Cardiac fibroblast (primary cell): ENCODE measurements around the gene ZNF10.

Source experiments
- DNase-seq, 2 donors: peaks; one replicate each; pipeline versions ENCODE4 v3.0.0 to v3.0.0-alpha.2; 2010; ENCODE audit warnings: low read depth in 2 of 2
- H3K4me3 ChIP-seq, 2 donors: replicated peaks in 1 of 2; 1 replicate in 1 of 2; 2 replicates in 1 of 2; pipeline ENCODE4 v1.5.1; 2011; ENCODE audit warnings: low read depth in 2 of 2, low read length in 2 of 2, mild to moderate bottlenecking in 2 of 2, moderate library complexity in 1 of 2
- TF ChIP-seq, protein P1 (sequence below): IDR thresholded peaks from one replicate; pipeline ENCODE4 v1.5.1; 2011; ENCODE audit warnings: low read depth, mild to moderate bottlenecking, low read length, inconsistent platforms

ZNF10 gene

DNA sequence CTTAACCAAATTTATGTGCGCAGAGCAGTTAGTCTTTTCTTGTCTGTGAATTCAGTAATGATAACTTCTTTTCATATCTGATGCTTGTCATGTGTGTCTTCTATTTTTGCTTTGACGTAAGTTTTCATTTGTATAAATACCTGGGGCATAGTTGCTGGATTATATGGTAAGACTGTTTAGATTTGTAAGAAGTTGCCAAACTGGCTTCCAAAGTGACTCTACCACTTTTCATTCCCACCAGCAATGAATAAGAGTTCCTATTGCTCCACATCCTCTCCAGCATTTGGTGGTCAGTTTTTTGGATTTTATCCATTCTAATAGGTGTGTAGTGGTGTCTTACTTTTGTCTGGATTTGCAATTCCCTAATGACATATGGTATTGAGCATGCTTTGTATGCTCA lies 59.7 kb downstream of the ZNF10 start:
- no peak for DNase-seq
- TF ChIP-seq, protein P1, sequence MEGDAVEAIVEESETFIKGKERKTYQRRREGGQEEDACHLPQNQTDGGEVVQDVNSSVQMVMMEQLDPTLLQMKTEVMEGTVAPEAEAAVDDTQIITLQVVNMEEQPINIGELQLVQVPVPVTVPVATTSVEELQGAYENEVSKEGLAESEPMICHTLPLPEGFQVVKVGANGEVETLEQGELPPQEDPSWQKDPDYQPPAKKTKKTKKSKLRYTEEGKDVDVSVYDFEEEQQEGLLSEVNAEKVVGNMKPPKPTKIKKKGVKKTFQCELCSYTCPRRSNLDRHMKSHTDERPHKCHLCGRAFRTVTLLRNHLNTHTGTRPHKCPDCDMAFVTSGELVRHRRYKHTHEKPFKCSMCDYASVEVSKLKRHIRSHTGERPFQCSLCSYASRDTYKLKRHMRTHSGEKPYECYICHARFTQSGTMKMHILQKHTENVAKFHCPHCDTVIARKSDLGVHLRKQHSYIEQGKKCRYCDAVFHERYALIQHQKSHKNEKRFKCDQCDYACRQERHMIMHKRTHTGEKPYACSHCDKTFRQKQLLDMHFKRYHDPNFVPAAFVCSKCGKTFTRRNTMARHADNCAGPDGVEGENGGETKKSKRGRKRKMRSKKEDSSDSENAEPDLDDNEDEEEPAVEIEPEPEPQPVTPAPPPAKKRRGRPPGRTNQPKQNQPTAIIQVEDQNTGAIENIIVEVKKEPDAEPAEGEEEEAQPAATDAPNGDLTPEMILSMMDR: no peak
- H3K4me3 ChIP-seq: no peak overlapping the region

DNA sequence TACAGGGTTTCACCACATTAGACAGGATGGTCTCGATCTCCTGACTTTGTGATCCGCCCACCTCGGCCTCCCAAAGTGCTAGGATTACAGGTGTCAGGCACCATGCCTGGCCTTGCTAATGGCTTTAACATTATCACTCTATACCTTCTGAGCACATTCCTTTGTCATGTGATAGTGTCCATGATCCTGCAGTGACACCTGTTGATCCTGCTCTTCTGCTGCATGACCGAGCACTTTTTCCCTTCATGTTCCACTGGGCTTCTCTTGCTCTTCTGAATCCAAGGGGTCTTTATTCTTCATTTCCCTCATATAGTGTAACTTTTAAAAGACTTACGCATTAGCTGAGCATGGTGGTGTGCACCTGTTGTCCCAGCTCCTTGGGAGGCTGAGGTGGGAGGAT lies 62.4 kb downstream of the ZNF10 start:
- TF ChIP-seq, protein P1: no peak
- DNase-seq: no peak
- H3K4me3 ChIP-seq: no peak overlapping the region

DNA sequence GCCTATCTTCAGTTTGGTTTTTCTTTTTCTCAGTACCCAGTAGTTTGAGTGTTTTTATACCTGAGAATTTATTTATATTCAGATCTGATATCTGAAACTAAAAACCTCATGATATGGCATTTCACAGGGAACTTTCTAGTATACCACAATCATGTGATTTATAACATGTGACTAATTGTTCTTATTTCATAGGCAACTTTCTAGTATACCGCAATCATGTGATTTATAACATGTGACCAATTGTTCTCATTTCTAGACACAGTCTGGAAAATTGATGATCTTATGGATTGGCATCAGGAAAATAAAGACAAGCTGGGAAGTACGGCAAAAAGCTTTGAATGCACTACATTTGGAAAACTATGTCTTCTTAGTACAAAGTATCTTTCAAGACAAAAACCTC lies 71.5 kb downstream of the ZNF10 start:
- no peak overlapping the region for H3K4me3 ChIP-seq
- TF ChIP-seq, protein P1: no peak
- DNase-seq: no peak

DNA sequence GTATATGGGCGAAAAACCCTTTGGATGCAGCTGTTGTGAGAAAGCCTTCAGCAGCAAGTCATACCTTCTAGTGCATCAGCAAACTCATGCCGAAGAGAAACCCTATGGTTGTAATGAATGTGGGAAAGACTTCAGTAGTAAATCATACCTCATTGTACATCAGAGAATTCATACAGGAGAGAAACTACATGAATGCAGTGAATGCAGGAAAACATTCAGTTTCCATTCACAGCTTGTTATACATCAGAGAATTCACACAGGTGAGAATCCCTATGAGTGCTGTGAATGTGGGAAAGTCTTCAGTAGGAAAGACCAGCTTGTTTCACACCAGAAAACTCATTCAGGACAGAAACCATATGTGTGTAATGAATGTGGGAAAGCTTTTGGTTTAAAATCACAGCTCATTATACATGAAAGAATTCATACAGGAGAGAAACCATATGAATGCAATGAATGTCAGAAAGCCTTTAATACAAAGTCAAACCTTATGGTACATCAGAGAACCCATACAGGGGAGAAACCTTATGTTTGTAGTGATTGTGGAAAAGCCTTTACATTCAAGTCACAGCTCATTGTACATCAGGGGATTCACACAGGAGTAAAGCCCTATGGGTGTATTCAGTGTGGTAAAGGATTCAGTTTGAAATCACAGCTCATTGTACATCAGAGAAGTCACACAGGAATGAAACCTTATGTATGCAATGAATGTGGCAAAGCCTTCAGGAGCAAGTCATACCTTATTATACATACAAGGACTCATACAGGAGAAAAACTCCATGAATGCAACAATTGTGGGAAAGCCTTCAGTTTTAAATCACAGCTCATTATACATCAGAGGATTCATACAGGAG lies 72.3 kb downstream of the ZNF10 start:
- TF ChIP-seq, protein P1: no peak
- peak in 1 of 2 donors; percentile 39 for DNase-seq
- no peak overlapping the region for H3K4me3 ChIP-seq

DNA sequence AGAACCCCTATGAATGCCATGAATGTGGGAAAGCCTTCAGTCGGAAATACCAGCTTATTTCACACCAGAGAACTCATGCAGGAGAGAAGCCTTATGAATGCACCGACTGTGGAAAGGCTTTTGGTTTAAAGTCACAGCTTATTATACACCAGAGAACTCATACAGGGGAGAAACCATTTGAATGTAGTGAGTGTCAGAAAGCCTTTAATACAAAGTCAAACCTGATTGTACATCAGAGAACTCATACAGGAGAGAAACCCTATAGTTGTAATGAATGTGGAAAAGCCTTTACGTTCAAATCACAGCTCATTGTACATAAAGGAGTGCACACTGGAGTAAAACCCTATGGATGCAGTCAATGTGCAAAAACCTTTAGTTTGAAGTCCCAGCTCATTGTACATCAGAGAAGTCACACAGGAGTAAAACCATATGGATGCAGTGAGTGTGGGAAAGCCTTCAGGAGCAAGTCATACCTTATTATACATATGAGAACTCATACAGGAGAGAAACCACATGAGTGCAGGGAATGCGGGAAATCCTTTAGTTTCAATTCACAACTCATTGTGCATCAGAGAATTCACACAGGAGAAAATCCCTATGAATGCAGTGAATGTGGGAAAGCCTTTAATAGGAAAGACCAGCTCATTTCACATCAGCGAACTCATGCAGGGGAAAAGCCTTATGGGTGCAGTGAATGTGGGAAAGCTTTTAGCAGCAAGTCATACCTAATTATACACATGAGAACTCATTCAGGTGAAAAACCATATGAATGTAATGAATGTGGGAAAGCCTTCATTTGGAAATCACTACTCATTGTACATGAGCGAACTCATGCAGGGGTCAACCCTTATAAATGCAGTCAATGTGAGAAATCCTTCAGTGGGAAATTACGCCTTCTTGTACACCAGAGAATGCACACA lies 73.2 kb downstream of the ZNF10 start:
- no peak overlapping the region for H3K4me3 ChIP-seq
- peak; percentile 11 to 14 for DNase-seq

DNA sequence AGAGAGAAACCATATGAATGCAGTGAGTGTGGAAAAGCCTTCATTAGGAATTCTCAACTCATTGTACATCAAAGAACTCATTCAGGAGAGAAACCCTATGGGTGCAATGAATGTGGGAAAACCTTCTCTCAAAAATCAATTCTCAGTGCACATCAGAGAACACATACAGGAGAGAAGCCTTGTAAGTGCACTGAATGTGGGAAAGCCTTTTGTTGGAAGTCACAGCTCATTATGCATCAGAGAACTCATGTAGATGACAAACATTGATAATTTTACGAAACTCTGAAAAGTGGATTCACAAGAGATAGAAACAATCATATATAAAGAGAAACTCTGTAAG lies 73.8 kb downstream of the ZNF10 start:
- H3K4me3 ChIP-seq: no peak overlapping the region
- TF ChIP-seq, protein P1: no peak
- peak in 1 of 2 donors; percentile 4 for DNase-seq

More for the DNA sequence above, 73.2 kb downstream of the ZNF10 start:
- TF ChIP-seq, protein P1: no peak
